Right atrium auricular region (tissue), 2 donors: ENCODE measurements around the gene ZNF791. TPM values are rescaled to one million over a fixed set of nuclear protein-coding genes. Genes with fewer than 3 reads are reported as not detected.

ENCODE experiments used
- DNase-seq: peaks from one replicate; pipeline ENCODE4 v3.0.0-alpha.2; 2019; ENCODE audit warnings: low spot score
- H3K27ac ChIP-seq, 2 donors: fragments of 200-600 bp; sonication (generic); 1 replicate in 1 of 2; 2 replicates in 1 of 2; pipeline ENCODE4 v1.5.1; 2016 to 2019
- H3K27me3 ChIP-seq, 2 donors: fragments of 200-600 bp; sonication (generic); one replicate each; pipeline versions ENCODE4 v1.5.1 to v1.6.0; 2017 to 2019
- H3K36me3 ChIP-seq: fragments of 200-600 bp; sonication (generic); one replicate; pipeline ENCODE4 v1.5.1; 2016
- H3K4me1 ChIP-seq, 2 donors: fragments of 200-600 bp; sonication (generic); one replicate each; pipeline versions ENCODE4 v1.5.1 to v1.6.0; 2017 to 2019
- H3K4me3 ChIP-seq, 2 donors: fragments of 200-600 bp; sonication (generic); 1 replicate in 1 of 2; 2 replicates in 1 of 2; pipeline ENCODE4 v1.5.1; 2017 to 2019; ENCODE audit warnings: mild to moderate bottlenecking in 1 of 2, moderate library complexity in 1 of 2
- H3K9me3 ChIP-seq, 2 donors: fragments of 200-600 bp; sonication (generic); one replicate each; pipeline ENCODE4 v1.5.1; 2019
- CTCF ChIP-seq, 2 donors: fragments of 200-600 bp; sonication (generic); IDR thresholded peaks; one replicate each; pipeline ENCODE4 v1.5.1; 2019; ENCODE audit warnings: antibody characterized with exemption in 2 of 2
- total RNA-seq, 2 donors: library from RNA; depleted of rRNA; stranded (reverse); fragments of >200 nt; gene quantifications; one replicate each; pipeline ENCODE4 v1.1.0, GENCODE V29; 2016

Gene ZNF791
- total RNA-seq, 2 donors from 2014 or later: 8.2 to 10.1 TPM

GRCh38 chr19:12626958-12627357 lies 16.2 kb downstream of the ZNF791 start:
- Histone ChIP-seq H3K9me3 (peaks cover 7 to 22% of the 10 kb centered on the region in 2 donors), H3K27me3 (no peaks in the 10 kb centered on the region), H3K27ac (no peak overlapping the region), H3K4me1 (no peaks in the 10 kb centered on the region), H3K4me3 (no peak overlapping the region), H3K36me3 (peaks cover 67% of the 10 kb centered on the region)
- TF ChIP-seq CTCF (IDR thresholded peaks at IDR 0.05): no peak
- DNase-seq: no peak

- H3K36me3 ChIP-seq: peaks cover 67% of the 10 kb centered on the region
- peaks cover 7 to 22% of the 10 kb centered on the region in 2 donors for H3K9me3 ChIP-seq
- no peaks in the 10 kb centered on the region for H3K27me3 ChIP-seq
- H3K4me3 ChIP-seq: no peak overlapping the region
- no peaks in the 10 kb centered on the region for H3K4me1 ChIP-seq
- no peak overlapping the region for H3K27ac ChIP-seq
- no peak for DNase-seq
- no peak for TF ChIP-seq CTCF (IDR thresholded peaks at IDR 0.05)
Observed at GRCh38 chr19:12628040-12629022, 17.6 kb downstream of the ZNF791 start.

- Histone ChIP-seq H3K27ac (no peak overlapping the region), H3K9me3 (peaks cover 7 to 22% of the 10 kb centered on the region in 2 donors), H3K4me1 (no peaks in the 10 kb centered on the region), H3K27me3 (no peaks in the 10 kb centered on the region), H3K36me3 (peaks cover 59% of the 10 kb centered on the region), H3K4me3 (no peak overlapping the region)
- no peak for TF ChIP-seq CTCF (IDR thresholded peaks at IDR 0.05)
- no peak for DNase-seq
Observed at GRCh38 chr19:12629215-12629614, 18.5 kb downstream of the ZNF791 start.

- H3K4me3 ChIP-seq: no peak overlapping the region
- H3K27me3 ChIP-seq: no peaks in the 10 kb centered on the region
- H3K36me3 ChIP-seq: no peaks in the 10 kb centered on the region
- peaks cover 0 to 12% of the 10 kb centered on the region in 2 donors for H3K4me1 ChIP-seq
- H3K9me3 ChIP-seq: no peaks in the 10 kb centered on the region
- no peak for TF ChIP-seq CTCF (IDR thresholded peaks at IDR 0.05)
- no peak for DNase-seq
- H3K27ac ChIP-seq: no peak overlapping the region
Observed at GRCh38 chr19:12636631-12637030, 25.9 kb downstream of the ZNF791 start.

- Histone ChIP-seq H3K36me3 (no peaks in the 10 kb centered on the region), H3K4me1 (peaks cover 0 to 12% of the 10 kb centered on the region in 2 donors), H3K4me3 (no peak overlapping the region), H3K27ac (no peak overlapping the region), H3K9me3 (no peaks in the 10 kb centered on the region), H3K27me3 (no peaks in the 10 kb centered on the region)
- no peak for DNase-seq
- TF ChIP-seq CTCF (IDR thresholded peaks at IDR 0.05): no peak
Observed at GRCh38 chr19:12638611-12639182, 28.0 kb downstream of the ZNF791 start.
